ENCODE measurements around the gene ANTXR2. TPM values are rescaled to one million over a fixed set of nuclear protein-coding genes. Genes with fewer than 3 reads are reported as not detected.

The ANTXR2 gene
- total and polyA plus RNA-seq, 2 donors (not counting 3 experiments of a cell fraction or from before 2014, with no cell fraction given) = 6.6 to 64.6 TPM

DNA sequence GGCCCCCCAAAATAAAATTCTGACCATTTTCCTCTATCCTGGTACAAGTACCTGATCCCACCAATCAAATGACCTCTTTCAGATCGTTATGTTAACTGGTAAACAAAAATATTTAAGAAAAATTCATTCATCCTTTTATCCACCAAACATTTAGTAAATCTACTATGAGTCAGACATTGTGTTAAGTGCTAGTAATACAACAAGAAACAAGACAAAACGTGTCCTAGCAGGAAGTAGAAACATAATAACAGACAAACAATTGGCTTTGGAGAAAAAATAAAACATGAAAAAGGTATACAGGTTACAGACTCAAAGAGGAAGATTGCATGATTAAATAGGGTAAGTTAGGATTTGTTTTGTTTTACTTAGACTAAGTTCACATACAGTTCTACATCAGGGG lies 43.7 kb downstream of the ANTXR2 start:
- H3K4me1 ChIP-seq (ENCODE audit: control insufficient read depth, extremely low read depth, insufficient read depth, low read length) = no peaks in the 10 kb centered on the region
- H3K36me3 ChIP-seq (ENCODE audit: control insufficient read depth in 2 of 2, extremely low read depth in 1 of 2, insufficient read depth in 2 of 2, low read length in 2 of 2) = peaks cover 0 to 2% of the 10 kb centered on the region in 2 experiments
- no peak overlapping the region for H3K4me3 ChIP-seq (replicated peaks in 1 of 3; ENCODE audit: insufficient read depth in 1 of 3, low read depth in 1 of 3, low read length in 3 of 3)
- no peaks in the 10 kb centered on the region for H3K27me3 ChIP-seq (ENCODE audit: control insufficient read depth in 2 of 2, insufficient read depth in 2 of 2, low read length in 2 of 2)
- H3K9me1 ChIP-seq (replicated peaks; ENCODE audit: control insufficient read depth, extremely low read depth, insufficient read depth, low read length) = no peaks in the 10 kb centered on the region
- no peak overlapping the region for H3K9ac ChIP-seq (replicated peaks; ENCODE audit: extremely low read depth, insufficient read depth, low read length)
- H2AFZ ChIP-seq (ENCODE audit: low read depth, low read length) = no peak overlapping the region
- H3K27ac ChIP-seq (ENCODE audit: insufficient read depth, low read depth, low read length) = no peak overlapping the region
- TF ChIP-seq POLR2AphosphoS5 (IDR thresholded peaks at IDR 0.05; ENCODE audit: insufficient read depth, low read depth, low read length) (no peak), FOS (IDR thresholded peaks at IDR 0.05; ENCODE audit: borderline replicate concordance, insufficient read depth, low read length) (no peak), MYC (IDR thresholded peaks at IDR 0.05; ENCODE audit: low read depth, low read length) (no peak), EZH2 (IDR thresholded peaks at IDR 0.05; ENCODE audit: borderline replicate concordance, low read depth, low read length, severe bottlenecking) (no peak), POLR2A (IDR thresholded peaks at IDR 0.05; ENCODE audit: low read depth, low read length) (no peak), CTCF (IDR thresholded peaks at IDR 0.05; ENCODE audit: extremely low read depth in 1 of 2, insufficient read depth in 1 of 2, low read depth in 1 of 2, low read length in 2 of 2) (no peak), JUN (IDR thresholded peaks at IDR 0.05; ENCODE audit: borderline replicate concordance, insufficient read depth, insufficient read length, low read depth) (no peak), GATA2 (IDR thresholded peaks at IDR 0.05; ENCODE audit: insufficient read depth, insufficient read length, low read depth, low read length) (no peak), MAX (IDR thresholded peaks at IDR 0.05; ENCODE audit: insufficient read depth, insufficient read length) (no peak)
- no peaks in the 10 kb centered on the region for H3K9me3 ChIP-seq (replicated peaks; ENCODE audit: control insufficient read depth, insufficient read depth, low read length)
- H4K20me1 ChIP-seq (replicated peaks; ENCODE audit: control insufficient read depth, extremely low read depth, insufficient read depth, low read length) = no peaks in the 10 kb centered on the region
- no peaks in the 10 kb centered on the region for H3K79me2 ChIP-seq (ENCODE audit: control insufficient read depth, insufficient read depth, low read length)
- dilution Hi-C loops (cut with MboI; ENCODE audit: extremely low pct_ligation_motif_present, low sequenced_read_pairs) = no loop called here
- no peak for DNase-seq (ENCODE audit: low read depth, low spot score)
- no TSS peak for BruUV-seq (replicated peaks)
- FAIRE-seq = no peak
- ChIA-PET CTCF (interaction anchor here (0.9 kb wide), 1 partner anchor 187 kb away, joined by 3 read pairs; no protein-coding TSS in a partner anchor), POLR2A (no interaction called here)
- H3K4me2 ChIP-seq (ENCODE audit: insufficient read depth, low read length) = no peak overlapping the region
- intact Hi-C loops (cut with micrococcal nuclease) = no loop called here

Data from endothelial cell of umbilical vein (primary cell).